Measurements from ENCODE around the gene CIB1.

Gene CIB1

DNA sequence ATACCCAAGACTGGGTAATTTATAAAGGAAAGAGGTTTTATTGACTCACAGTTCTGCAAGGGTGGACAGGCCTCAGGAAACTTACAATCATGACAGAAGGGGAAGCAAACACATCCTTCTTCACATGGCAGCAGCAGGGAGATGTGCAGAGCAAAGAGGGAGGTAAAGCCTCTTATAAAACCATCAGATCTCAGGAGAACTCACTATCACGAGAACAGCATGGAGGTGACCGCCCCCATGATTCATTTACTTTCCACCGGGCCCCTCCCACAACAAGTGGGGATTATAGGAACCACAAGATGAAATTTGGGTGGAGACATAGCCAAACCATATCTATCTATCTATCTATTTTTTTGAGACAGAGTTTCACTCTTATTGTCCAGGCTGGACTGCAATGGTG is 5.6 kb upstream of the CIB1 start:
- TF ChIP-seq, protein P1, sequence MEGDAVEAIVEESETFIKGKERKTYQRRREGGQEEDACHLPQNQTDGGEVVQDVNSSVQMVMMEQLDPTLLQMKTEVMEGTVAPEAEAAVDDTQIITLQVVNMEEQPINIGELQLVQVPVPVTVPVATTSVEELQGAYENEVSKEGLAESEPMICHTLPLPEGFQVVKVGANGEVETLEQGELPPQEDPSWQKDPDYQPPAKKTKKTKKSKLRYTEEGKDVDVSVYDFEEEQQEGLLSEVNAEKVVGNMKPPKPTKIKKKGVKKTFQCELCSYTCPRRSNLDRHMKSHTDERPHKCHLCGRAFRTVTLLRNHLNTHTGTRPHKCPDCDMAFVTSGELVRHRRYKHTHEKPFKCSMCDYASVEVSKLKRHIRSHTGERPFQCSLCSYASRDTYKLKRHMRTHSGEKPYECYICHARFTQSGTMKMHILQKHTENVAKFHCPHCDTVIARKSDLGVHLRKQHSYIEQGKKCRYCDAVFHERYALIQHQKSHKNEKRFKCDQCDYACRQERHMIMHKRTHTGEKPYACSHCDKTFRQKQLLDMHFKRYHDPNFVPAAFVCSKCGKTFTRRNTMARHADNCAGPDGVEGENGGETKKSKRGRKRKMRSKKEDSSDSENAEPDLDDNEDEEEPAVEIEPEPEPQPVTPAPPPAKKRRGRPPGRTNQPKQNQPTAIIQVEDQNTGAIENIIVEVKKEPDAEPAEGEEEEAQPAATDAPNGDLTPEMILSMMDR (IDR thresholded peaks at IDR 0.05; ENCODE audit: control insufficient read depth, insufficient read depth, low read depth, low read length, missing control alignments), result no peak
- no peak for DNase-seq (ENCODE audit: low read depth)
- no peak overlapping the region for H3K4me3 ChIP-seq (ENCODE audit: control insufficient read depth, low read depth, low read length)

DNA sequence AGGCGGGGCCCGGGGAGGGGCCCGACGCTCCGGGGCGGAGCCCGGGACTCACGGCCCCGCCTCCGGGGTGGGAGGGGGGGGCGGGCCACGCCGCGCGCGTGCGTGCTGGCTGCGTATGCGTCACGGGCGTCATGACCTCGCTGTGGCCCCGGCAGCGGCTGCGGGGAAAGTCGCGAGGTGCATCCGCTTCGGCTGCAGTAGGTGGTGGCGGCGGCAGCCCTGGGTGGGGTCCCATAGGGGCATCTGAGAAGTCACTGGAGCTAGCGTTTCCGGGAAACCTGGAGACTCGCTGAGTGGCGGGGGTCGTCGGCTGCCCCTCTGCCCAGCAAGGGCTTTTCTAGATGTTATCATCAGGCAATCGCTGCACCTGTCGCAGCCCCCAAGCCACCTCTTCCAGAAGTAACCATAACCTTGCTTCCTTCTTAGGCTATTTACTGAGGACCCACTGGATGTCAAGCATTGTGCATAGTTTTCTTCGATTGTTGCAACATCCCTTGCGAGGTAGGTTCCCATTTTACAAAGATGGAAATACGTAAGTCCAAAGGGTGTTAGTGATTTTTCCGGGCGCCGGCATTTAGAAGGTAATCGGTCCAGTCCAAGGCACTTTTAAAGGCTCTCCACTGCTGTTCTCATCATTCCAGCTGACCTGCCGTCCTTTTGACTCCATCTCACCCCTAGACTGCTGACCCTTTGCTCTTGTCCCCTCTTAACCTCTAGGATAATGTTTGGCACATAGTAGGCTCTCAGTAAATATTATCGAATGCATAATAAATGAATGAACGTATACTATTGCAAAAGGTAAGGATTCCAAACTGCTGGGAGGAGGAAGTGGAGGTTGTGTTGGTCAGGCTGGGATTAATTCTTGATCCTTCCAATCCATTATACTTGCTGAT is 601 bp upstream of the CIB1 start, which contains the start of gene GDPGP1:
GDPGP1 (plus strand) TSS at position 114 of the 893 bp plus-strand sequence. CDS start 6,700 bp downstream, outside the sequence.
- TF ChIP-seq, protein P1 (IDR thresholded peaks at IDR 0.05; ENCODE audit: control insufficient read depth, insufficient read depth, low read depth, low read length, missing control alignments), result no peak
- peak within 1 kb of the TSS; percentile 90 for H3K4me3 ChIP-seq (ENCODE audit: control insufficient read depth, low read depth, low read length)
- no peak for DNase-seq (ENCODE audit: low read depth)

DNA sequence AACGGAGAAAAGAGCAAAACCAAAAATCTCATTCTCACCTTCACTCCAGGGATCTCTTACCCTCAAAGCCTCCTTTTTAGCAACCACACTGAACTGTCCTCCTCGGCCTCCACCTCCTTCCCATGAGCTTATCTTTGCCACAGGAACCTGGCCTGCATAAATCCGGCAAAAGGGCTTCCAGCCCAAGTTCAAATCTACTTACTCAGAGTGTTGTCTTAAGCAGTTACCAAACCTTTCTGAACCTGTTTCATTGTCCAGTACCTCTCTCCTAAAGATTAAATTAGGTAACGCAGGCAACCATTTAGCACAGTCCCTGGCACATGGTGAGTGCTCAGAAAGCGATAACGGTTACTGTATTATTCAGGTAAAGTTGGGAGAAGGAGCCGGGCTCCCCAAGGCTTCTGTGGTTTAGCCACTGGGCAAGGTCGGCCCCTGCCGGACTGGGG is 777 bp downstream of the CIB1 start:
- peak overlapping the region; percentile 63 for H3K4me3 ChIP-seq (ENCODE audit: control insufficient read depth, low read depth, low read length)
- no peak for DNase-seq (ENCODE audit: low read depth)
- TF ChIP-seq, protein P1 (IDR thresholded peaks at IDR 0.05; ENCODE audit: control insufficient read depth, insufficient read depth, low read depth, low read length, missing control alignments), result peak; percentile 50

DNA sequence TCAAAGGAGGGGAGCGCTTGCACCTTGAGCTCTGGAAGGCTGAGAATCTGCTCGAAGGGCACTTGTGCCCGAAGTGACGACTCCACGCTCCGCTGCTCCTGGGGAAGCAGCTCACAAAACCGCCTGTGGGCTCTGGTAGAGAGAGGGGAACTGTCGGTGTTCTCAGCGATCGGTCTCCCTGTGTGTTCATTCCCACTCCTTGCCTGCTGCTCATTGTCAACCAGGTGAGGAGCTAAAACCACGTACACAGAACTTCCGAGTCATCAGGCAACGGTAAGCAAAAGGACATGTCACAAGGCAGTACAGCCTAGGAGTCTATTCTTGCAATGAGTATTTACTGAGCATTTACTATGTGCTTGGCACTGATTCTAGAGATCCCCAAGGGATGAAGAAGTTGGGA is 1.5 kb downstream of the CIB1 start:
- peak overlapping the region; percentile 63 for H3K4me3 ChIP-seq (ENCODE audit: control insufficient read depth, low read depth, low read length)
- TF ChIP-seq, protein P1 (IDR thresholded peaks at IDR 0.05; ENCODE audit: control insufficient read depth, insufficient read depth, low read depth, low read length, missing control alignments), result no peak
- DNase-seq (ENCODE audit: low read depth), result no peak

DNA sequence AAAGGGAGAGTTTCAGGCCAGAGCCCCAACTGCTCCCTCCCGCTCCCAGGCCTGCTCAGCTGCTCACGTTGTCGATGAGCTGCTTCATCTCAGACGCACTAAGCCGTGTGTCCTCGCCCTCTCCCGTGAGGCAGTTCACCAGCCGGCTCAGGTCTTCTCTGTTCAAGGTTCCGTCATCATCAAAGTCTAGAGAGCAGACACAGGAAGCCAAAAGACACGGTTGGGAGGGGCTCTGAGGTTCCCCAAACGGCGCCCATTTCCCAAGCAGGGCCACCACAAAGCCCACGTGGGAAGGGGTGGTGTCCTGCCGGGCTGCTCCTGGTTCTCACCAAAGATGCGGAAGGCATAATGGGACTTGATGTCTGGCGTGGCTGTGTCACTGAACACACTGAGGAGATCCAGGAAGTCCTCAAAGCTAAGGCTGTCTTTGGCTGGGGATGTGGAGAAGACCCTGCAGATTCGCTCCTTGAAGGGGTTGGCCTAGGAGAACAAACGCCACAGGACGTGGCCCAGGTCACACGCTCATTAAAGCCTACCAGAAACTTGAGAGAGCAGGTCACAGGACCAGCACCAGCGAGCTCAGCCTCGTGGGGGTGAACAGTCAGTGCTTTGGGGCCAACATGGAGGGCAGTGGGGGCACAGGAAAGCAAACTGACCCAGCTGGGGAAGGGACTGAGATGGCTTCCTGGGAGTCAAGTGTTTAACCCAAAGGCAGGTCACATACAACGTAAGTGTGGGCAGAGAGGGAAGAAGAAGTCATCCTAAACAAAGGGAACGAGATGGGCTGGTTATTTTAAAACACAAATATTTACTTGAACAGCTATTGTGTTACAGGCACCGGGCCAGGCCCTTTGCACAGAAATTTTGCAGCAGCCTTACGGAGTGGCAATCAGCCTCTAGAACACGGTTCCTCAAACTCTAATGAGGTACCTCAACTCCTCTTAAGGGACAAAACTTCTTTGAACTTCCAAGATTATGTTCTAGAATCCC is 2.4 kb downstream of the CIB1 start:
- TF ChIP-seq, protein P1 (IDR thresholded peaks at IDR 0.05; ENCODE audit: control insufficient read depth, insufficient read depth, low read depth, low read length, missing control alignments), result no peak
- no peak overlapping the region for H3K4me3 ChIP-seq (ENCODE audit: control insufficient read depth, low read depth, low read length)
- DNase-seq (ENCODE audit: low read depth), result no peak

DNA sequence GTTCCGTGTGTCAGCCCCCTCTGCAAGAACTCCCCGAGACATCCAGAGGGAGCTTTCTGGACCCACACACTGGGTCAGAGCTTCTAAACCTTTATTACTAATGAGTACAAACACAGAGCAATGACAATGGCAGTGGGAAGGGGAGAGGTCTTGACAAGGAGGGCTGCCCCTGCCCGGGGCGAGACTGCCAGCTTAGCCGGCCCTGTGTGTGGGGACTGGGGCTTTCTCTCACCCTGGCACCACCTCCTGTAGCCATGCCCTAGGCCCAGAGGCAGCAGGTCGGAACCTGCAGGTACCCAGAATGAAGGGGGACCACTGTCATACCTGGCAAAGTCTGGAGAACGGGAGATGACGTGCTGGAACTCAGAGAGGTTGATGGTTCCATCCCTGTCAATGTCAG is 3.1 kb downstream of the CIB1 start:
- H3K4me3 ChIP-seq (ENCODE audit: control insufficient read depth, low read depth, low read length), result no peak overlapping the region
- TF ChIP-seq, protein P1 (IDR thresholded peaks at IDR 0.05; ENCODE audit: control insufficient read depth, insufficient read depth, low read depth, low read length, missing control alignments), result no peak
- no peak for DNase-seq (ENCODE audit: low read depth)

Measured in AG09309 (cell line).